ENCODE data around the gene C4BPA.

C4BPA gene

GRCh38 chr1:207128336-207128921, 24.4 kb downstream of the C4BPA start:
- no peak for DNase-seq

- no peak for DNase-seq
These were observed 25.0 kb downstream of the C4BPA start for GRCh38 chr1:207129053-207129452.

GRCh38 chr1:207130252-207131036, 26.4 kb downstream of the C4BPA start:
- no peak for DNase-seq

- DNase-seq: no peak
These were observed 27.1 kb downstream of the C4BPA start for GRCh38 chr1:207131163-207131562.

- DNase-seq: no peak
These were observed 30.5 kb downstream of the C4BPA start for GRCh38 chr1:207134581-207134980.

- DNase-seq: no peak
These were observed 35.6 kb downstream of the C4BPA start for GRCh38 chr1:207139616-207140015.

GRCh38 chr1:207140536-207140935, 36.5 kb downstream of the C4BPA start:
- DNase-seq: no peak

- no peak for DNase-seq
These were observed 41.5 kb downstream of the C4BPA start for GRCh38 chr1:207145401-207146058.

- DNase-seq: no peak
These were observed 47.9 kb downstream of the C4BPA start for GRCh38 chr1:207151920-207152319.

GRCh38 chr1:207152792-207153468, 48.9 kb downstream of the C4BPA start:
- DNase-seq: no peak

GRCh38 chr1:207155028-207155427, 51.0 kb downstream of the C4BPA start:
- DNase-seq: no peak

- no peak for DNase-seq
These were observed 52.1 kb downstream of the C4BPA start for GRCh38 chr1:207156095-207156494.

GRCh38 chr1:207156826-207157225, 52.8 kb downstream of the C4BPA start:
- no peak for DNase-seq

GRCh38 chr1:207164086-207164485, 60.1 kb downstream of the C4BPA start:
- DNase-seq: no peak

- no peak for DNase-seq
These were observed 68.3 kb downstream of the C4BPA start for GRCh38 chr1:207172321-207172720.

GRCh38 chr1:207172885-207173284, 68.9 kb downstream of the C4BPA start:
- DNase-seq: no peak

GRCh38 chr1:207173396-207173795, 69.4 kb downstream of the C4BPA start:
- no peak for DNase-seq

- DNase-seq: no peak
These were observed 70.9 kb downstream of the C4BPA start for GRCh38 chr1:207174913-207175312.

GRCh38 chr1:207179036-207179435, 75.0 kb downstream of the C4BPA start:
- DNase-seq: no peak

- no peak for DNase-seq
These were observed 77.8 kb downstream of the C4BPA start for GRCh38 chr1:207181847-207182246.

GRCh38 chr1:207186503-207186902, 82.5 kb downstream of the C4BPA start:
- no peak for DNase-seq

- no peak for DNase-seq
These were observed 84.9 kb downstream of the C4BPA start for GRCh38 chr1:207188901-207189300.

- DNase-seq: no peak
These were observed 87.0 kb downstream of the C4BPA start for GRCh38 chr1:207191061-207191460.

- DNase-seq: no peak
These were observed 87.7 kb downstream of the C4BPA start for GRCh38 chr1:207191776-207192175.
